ENCODE data around the gene STK32C. TPM values are rescaled to one million over a fixed set of nuclear protein-coding genes. Genes with fewer than 3 reads are reported as not detected.

The STK32C gene
- total RNA-seq, 1 experiment from 2014 or later, result 13.5 TPM

- no peak for DNase-seq
- TF ChIP-seq CTCF (IDR thresholded peaks at IDR 0.05; ENCODE audit: unreplicated experiment), result no peak
- BruUV-seq (replicated peaks), result no TSS peak
- intact Hi-C loops (cut with micrococcal nuclease; ENCODE audit: unreplicated experiment), result no loop called here
- Mint-ChIP-seq H3K4me1 (ENCODE audit: low read depth, unreplicated experiment) (no peaks in the 10 kb centered on the region), H3K4me3 (ENCODE audit: low read depth, unreplicated experiment) (no peak overlapping the region), H3K9me3 (ENCODE audit: low read depth, unreplicated experiment) (no peaks in the 10 kb centered on the region), H3K36me3 (ENCODE audit: insufficient read depth, unreplicated experiment) (peaks cover 12% of the 10 kb centered on the region), H3K27me3 (ENCODE audit: unreplicated experiment) (no peaks in the 10 kb centered on the region), H3K27ac (ENCODE audit: unreplicated experiment) (no peak overlapping the region)
- CTCF ChIA-PET, result no interaction called here
Observed at GRCh38 chr10:132251928-132252327, 55.8 kb downstream of the STK32C start.

GRCh38 chr10:132250481-132251475 is 57.0 kb downstream of the STK32C start:
- no peak overlapping the region for H3K4me3 Mint-ChIP-seq (ENCODE audit: low read depth, unreplicated experiment)

GRCh38 chr10:132249824-132250375 is 57.9 kb downstream of the STK32C start:
- Mint-ChIP-seq H3K36me3 (ENCODE audit: insufficient read depth, unreplicated experiment) (peaks cover 12% of the 10 kb centered on the region), H3K4me1 (ENCODE audit: low read depth, unreplicated experiment) (no peaks in the 10 kb centered on the region), H3K27me3 (ENCODE audit: unreplicated experiment) (no peaks in the 10 kb centered on the region), H3K27ac (ENCODE audit: unreplicated experiment) (no peak overlapping the region), H3K4me3 (ENCODE audit: low read depth, unreplicated experiment) (no peak overlapping the region), H3K9me3 (ENCODE audit: low read depth, unreplicated experiment) (no peaks in the 10 kb centered on the region)
- CTCF ChIA-PET, result no interaction called here
- intact Hi-C loops (cut with micrococcal nuclease; ENCODE audit: unreplicated experiment), result no loop called here
- no peak for TF ChIP-seq CTCF (IDR thresholded peaks at IDR 0.05; ENCODE audit: unreplicated experiment)
- no TSS peak for BruUV-seq (replicated peaks)
- no peak for DNase-seq

More at GRCh38 chr10:132250481-132251475, 57.0 kb downstream of the STK32C start:
- no peak for TF ChIP-seq CTCF (IDR thresholded peaks at IDR 0.05; ENCODE audit: unreplicated experiment)
- Mint-ChIP-seq H3K36me3 (ENCODE audit: insufficient read depth, unreplicated experiment) (peaks cover 12% of the 10 kb centered on the region), H3K9me3 (ENCODE audit: low read depth, unreplicated experiment) (no peaks in the 10 kb centered on the region), H3K4me1 (ENCODE audit: low read depth, unreplicated experiment) (no peaks in the 10 kb centered on the region), H3K27ac (ENCODE audit: unreplicated experiment) (no peak overlapping the region), H3K27me3 (ENCODE audit: unreplicated experiment) (no peaks in the 10 kb centered on the region)
- CTCF ChIA-PET, result no interaction called here
- intact Hi-C loops (cut with micrococcal nuclease; ENCODE audit: unreplicated experiment), result no loop called here
- DNase-seq, result no peak
- no TSS peak for BruUV-seq (replicated peaks)

- Mint-ChIP-seq H3K4me1 (ENCODE audit: low read depth, unreplicated experiment) (no peaks in the 10 kb centered on the region), H3K4me3 (ENCODE audit: low read depth, unreplicated experiment) (no peak overlapping the region), H3K36me3 (ENCODE audit: insufficient read depth, unreplicated experiment) (peaks cover 12% of the 10 kb centered on the region), H3K27me3 (ENCODE audit: unreplicated experiment) (no peaks in the 10 kb centered on the region), H3K9me3 (ENCODE audit: low read depth, unreplicated experiment) (no peaks in the 10 kb centered on the region), H3K27ac (ENCODE audit: unreplicated experiment) (no peak overlapping the region)
- TF ChIP-seq CTCF (IDR thresholded peaks at IDR 0.05; ENCODE audit: unreplicated experiment), result no peak
- BruUV-seq (replicated peaks), result no TSS peak
- CTCF ChIA-PET, result interaction anchor here (0.7 kb wide), 1 partner anchor 803 kb away, joined by 4 read pairs; no protein-coding TSS in a partner anchor
- no peak for DNase-seq
- intact Hi-C loops (cut with micrococcal nuclease; ENCODE audit: unreplicated experiment), result no loop called here
Observed at GRCh38 chr10:132249226-132249724, 58.5 kb downstream of the STK32C start.
